Cortex of kidney (tissue), 1 donor: Measurements from ENCODE around the gene EHD2.

Experiments
- DNase-seq: peaks from one replicate; lab custom pipeline; 2025; lab: John Stamatoyannopoulos, UW

EHD2 gene

GRCh38 chr19:47691090-47691489 lies 22.1 kb upstream of the EHD2 start:
- DNase-seq = no peak

GRCh38 chr19:47691782-47692181 lies 21.4 kb upstream of the EHD2 start:
- DNase-seq = no peak

GRCh38 chr19:47693489-47693888 lies 19.7 kb upstream of the EHD2 start:
- DNase-seq = no peak

- DNase-seq = no peak
Observed at GRCh38 chr19:47693903-47694302, 19.3 kb upstream of the EHD2 start.

GRCh38 chr19:47694466-47695273 lies 18.6 kb upstream of the EHD2 start:
- no peak for DNase-seq

GRCh38 chr19:47695533-47696262 lies 17.5 kb upstream of the EHD2 start:
- no peak for DNase-seq

GRCh38 chr19:47696635-47697034 lies 16.6 kb upstream of the EHD2 start:
- no peak for DNase-seq

- no peak for DNase-seq
Observed at GRCh38 chr19:47697863-47698609, 15.2 kb upstream of the EHD2 start.

GRCh38 chr19:47698631-47699359 lies 14.4 kb upstream of the EHD2 start:
- no peak for DNase-seq

GRCh38 chr19:47699360-47699917 lies 13.8 kb upstream of the EHD2 start:
- DNase-seq = no peak

- no peak for DNase-seq
Observed at GRCh38 chr19:47700934-47701716, 12.1 kb upstream of the EHD2 start.

- DNase-seq = no peak
Observed at GRCh38 chr19:47701717-47702552, 11.3 kb upstream of the EHD2 start.

- DNase-seq = no peak
Observed at GRCh38 chr19:47702671-47703070, 10.6 kb upstream of the EHD2 start.

GRCh38 chr19:47703301-47703700 lies 9.9 kb upstream of the EHD2 start:
- DNase-seq = no peak

GRCh38 chr19:47704024-47704423 lies 9.2 kb upstream of the EHD2 start:
- DNase-seq = no peak

GRCh38 chr19:47704656-47705055 lies 8.6 kb upstream of the EHD2 start:
- no peak for DNase-seq

GRCh38 chr19:47707135-47707925 lies 5.9 kb upstream of the EHD2 start:
- no peak for DNase-seq

GRCh38 chr19:47711652-47712242 lies 1.5 kb upstream of the EHD2 start:
- DNase-seq = no peak

- DNase-seq = no peak
Observed at GRCh38 chr19:47714339-47714738, 1.1 kb downstream of the EHD2 start.
